Activated T-cell treated with anti-CD3 and anti-CD28 coated beads for 48 hours (primary cell): ENCODE results near the gene STK31.
"Not testable (repeated sequence)": the region's sequence is repeated elsewhere in the genome, so short reads cannot be mapped to it uniquely, and the experiment has no call there.

Experiments used
- DNase-seq: peaks from one replicate; pipeline ENCODE4 v3.0.0-alpha.2; 2020; ENCODE audit warnings: low read depth

Gene STK31

GRCh38 chr7:23713285-23714149, 3.5 kb downstream of the STK31 start:
- no peak for DNase-seq

GRCh38 chr7:23714150-23714464, 4.1 kb downstream of the STK31 start:
- DNase-seq = no peak

- no peak for DNase-seq
These were observed 4.6 kb downstream of the STK31 start for GRCh38 chr7:23714579-23714978.

GRCh38 chr7:23715099-23715498, 5.1 kb downstream of the STK31 start:
- no peak for DNase-seq

- DNase-seq = no peak
These were observed 7.8 kb downstream of the STK31 start for GRCh38 chr7:23717788-23718187.

GRCh38 chr7:23721456-23721855, 11.4 kb downstream of the STK31 start:
- DNase-seq = no peak

- not testable (repeated sequence) for DNase-seq
These were observed 12.7 kb downstream of the STK31 start for GRCh38 chr7:23722587-23723216.

- not testable (repeated sequence) for DNase-seq
These were observed 14.1 kb downstream of the STK31 start for GRCh38 chr7:23724113-23724512.

- no peak for DNase-seq
These were observed 32.0 kb downstream of the STK31 start for GRCh38 chr7:23742051-23742450.

- no peak for DNase-seq
These were observed 33.2 kb downstream of the STK31 start for GRCh38 chr7:23743226-23743625.

GRCh38 chr7:23746629-23747028, 36.6 kb downstream of the STK31 start:
- no peak for DNase-seq

GRCh38 chr7:23751852-23752251, 41.8 kb downstream of the STK31 start:
- no peak for DNase-seq

- not testable (repeated sequence) for DNase-seq
These were observed 48.8 kb downstream of the STK31 start for GRCh38 chr7:23758839-23759238.

- DNase-seq = no peak
These were observed 49.8 kb downstream of the STK31 start for GRCh38 chr7:23759671-23760391.

- no peak for DNase-seq
These were observed 55.9 kb downstream of the STK31 start for GRCh38 chr7:23765943-23766342.

- no peak for DNase-seq
These were observed 57.5 kb downstream of the STK31 start for GRCh38 chr7:23767514-23767913.

- DNase-seq = no peak
These were observed 58.0 kb downstream of the STK31 start for GRCh38 chr7:23768022-23768421.

- DNase-seq = not testable (repeated sequence)
These were observed 69.3 kb downstream of the STK31 start for GRCh38 chr7:23779185-23779800.

GRCh38 chr7:23783115-23783514, 73.1 kb downstream of the STK31 start:
- DNase-seq = no peak

GRCh38 chr7:23787272-23787671, 77.3 kb downstream of the STK31 start:
- no peak for DNase-seq

- DNase-seq = no peak
These were observed 78.8 kb downstream of the STK31 start for GRCh38 chr7:23788843-23789242.

- DNase-seq = no peak
These were observed 81.7 kb downstream of the STK31 start for GRCh38 chr7:23791721-23792120.
